BLaER1 (cell line): ENCODE results near the gene TERF2IP.

Source experiments
- H3K27ac ChIP-seq: shearing (Covaris generic); formaldehyde crosslinking; 2 replicates; pipeline ENCODE4 v1.8.1; 2022
- H3K27me3 ChIP-seq: shearing (Covaris generic); formaldehyde crosslinking; 2 replicates; pipeline ENCODE4 v1.8.1; 2022
- H3K36me3 ChIP-seq: shearing (Covaris generic); formaldehyde crosslinking; 2 replicates; pipeline ENCODE4 v1.8.1; 2022
- H3K4me1 ChIP-seq: shearing (Covaris generic); formaldehyde crosslinking; 2 replicates; pipeline ENCODE4 v1.8.1; 2022
- H3K4me2 ChIP-seq: shearing (Covaris generic); formaldehyde crosslinking; 2 replicates; pipeline ENCODE4 v1.8.1; 2022
- H3K4me3 ChIP-seq: shearing (Covaris generic); formaldehyde crosslinking; 2 replicates; pipeline ENCODE4 v1.8.1; 2022
- H3K9ac ChIP-seq: shearing (Covaris generic); formaldehyde crosslinking; 2 replicates; pipeline ENCODE4 v1.8.1; 2022
- H3K9me3 ChIP-seq: shearing (Covaris generic); formaldehyde crosslinking; 2 replicates; pipeline ENCODE4 v1.8.1; 2022
- H4K20me1 ChIP-seq: shearing (Covaris generic); formaldehyde crosslinking; 2 replicates; pipeline ENCODE4 v1.8.1; 2022
- Cebpa-rat ChIP-seq: shearing (Covaris generic); IDR thresholded peaks from 2 replicates; pipeline ENCODE4 v1.8.1; 2022

Gene TERF2IP

DNA sequence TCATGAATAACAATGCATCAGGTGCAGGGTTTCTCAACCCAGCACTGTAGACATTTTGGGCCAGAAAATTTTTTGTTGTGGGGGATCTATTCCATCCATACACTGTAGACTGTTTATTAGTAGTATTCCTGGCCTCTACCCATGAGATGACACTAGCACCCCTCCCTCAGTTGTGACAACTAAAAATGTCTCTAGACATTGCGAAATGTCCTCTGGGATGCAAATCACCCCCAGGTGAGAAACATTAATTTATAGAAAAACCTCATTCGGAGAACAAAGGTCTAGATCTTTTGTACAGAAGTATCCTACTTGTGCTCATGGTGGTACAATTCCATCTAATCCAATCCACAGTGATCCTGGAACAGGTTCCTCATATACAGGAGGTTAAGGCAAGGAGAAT lies 28.8 kb upstream of the TERF2IP start:
- no peak overlapping the region for H3K27ac ChIP-seq
- H3K27me3 ChIP-seq = no peaks in the 10 kb centered on the region
- H3K9me3 ChIP-seq = no peaks in the 10 kb centered on the region
- no peaks in the 10 kb centered on the region for H4K20me1 ChIP-seq
- TF ChIP-seq Cebpa-rat = no peak
- H3K4me1 ChIP-seq = peaks cover 29% of the 10 kb centered on the region
- no peak overlapping the region for H3K9ac ChIP-seq
- peaks cover 69% of the 10 kb centered on the region for H3K36me3 ChIP-seq
- no peak overlapping the region for H3K4me3 ChIP-seq
- H3K4me2 ChIP-seq = no peak overlapping the region

DNA sequence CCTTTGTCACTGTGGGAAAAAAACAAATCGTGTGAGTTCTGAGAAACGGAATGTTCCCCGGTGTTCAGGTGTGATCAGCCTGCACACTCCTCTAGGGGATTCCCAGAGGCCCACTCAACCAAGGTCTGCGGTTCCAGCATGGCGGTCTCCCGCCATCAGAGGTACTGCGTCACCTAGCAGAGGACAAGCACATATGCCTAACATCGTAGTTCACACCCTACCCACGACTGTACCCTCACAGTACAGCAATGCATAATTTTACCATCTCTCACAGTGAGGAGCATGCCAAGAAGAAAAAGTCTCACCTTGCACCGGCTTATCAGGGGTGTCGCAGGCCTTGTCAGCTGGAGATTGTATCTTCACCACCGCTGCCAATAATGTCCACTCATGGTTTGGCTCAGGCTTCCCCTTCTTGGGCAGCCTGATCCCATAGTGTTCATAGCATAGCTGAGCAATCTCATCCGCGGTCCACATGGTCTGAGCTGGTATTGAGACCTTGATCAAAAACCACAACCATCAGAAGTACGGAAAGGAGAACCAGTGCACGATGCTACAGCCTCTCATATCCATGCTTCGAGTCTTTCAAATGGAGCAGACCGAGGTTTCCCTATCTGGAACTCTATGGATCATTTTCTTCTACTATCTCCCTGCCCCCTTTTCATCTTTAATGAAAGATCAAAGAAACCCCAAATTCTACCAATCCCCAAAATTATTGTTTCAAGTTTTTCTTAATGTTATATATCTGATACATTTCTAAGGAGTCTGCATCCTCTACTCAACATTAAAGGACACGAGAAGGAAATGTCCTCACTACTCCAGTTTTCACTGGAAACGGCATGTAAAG lies 27.0 kb upstream of the TERF2IP start:
- peaks cover 30% of the 10 kb centered on the region for H3K4me1 ChIP-seq
- peaks cover 60% of the 10 kb centered on the region for H3K36me3 ChIP-seq

DNA sequence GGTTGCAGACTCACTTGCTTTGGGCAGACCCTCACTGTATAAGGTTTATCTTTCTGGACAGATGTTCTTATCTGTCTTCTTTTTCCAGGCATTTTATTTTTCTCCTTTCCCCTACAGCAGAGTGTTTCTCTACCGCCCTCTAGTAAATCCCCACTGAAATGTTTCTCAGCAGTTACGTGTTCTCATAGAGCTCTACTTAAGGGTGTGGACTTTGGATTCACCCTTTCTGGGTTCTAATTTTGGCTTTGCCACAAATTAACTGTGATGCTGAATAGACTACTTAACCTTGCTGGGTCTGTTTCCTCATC lies 26.4 kb upstream of the TERF2IP start:
- no peak overlapping the region for H3K4me3 ChIP-seq
- no peak for TF ChIP-seq Cebpa-rat
- H3K36me3 ChIP-seq = peaks cover 60% of the 10 kb centered on the region
- peaks cover 30% of the 10 kb centered on the region for H3K4me1 ChIP-seq
- H3K9ac ChIP-seq = no peak overlapping the region
- no peaks in the 10 kb centered on the region for H4K20me1 ChIP-seq
- no peaks in the 10 kb centered on the region for H3K27me3 ChIP-seq
- no peaks in the 10 kb centered on the region for H3K9me3 ChIP-seq
- H3K4me2 ChIP-seq = peak overlapping the region; percentile 91
- no peak overlapping the region for H3K27ac ChIP-seq

More for the DNA sequence above, 27.0 kb upstream of the TERF2IP start:
- TF ChIP-seq Cebpa-rat = no peak
- Histone ChIP-seq H3K9me3 (no peaks in the 10 kb centered on the region), H3K4me3 (no peak overlapping the region), H3K9ac (no peak overlapping the region), H3K4me2 (peak overlapping the region; percentile 91), H4K20me1 (no peaks in the 10 kb centered on the region), H3K27ac (no peak overlapping the region), H3K27me3 (no peaks in the 10 kb centered on the region)

DNA sequence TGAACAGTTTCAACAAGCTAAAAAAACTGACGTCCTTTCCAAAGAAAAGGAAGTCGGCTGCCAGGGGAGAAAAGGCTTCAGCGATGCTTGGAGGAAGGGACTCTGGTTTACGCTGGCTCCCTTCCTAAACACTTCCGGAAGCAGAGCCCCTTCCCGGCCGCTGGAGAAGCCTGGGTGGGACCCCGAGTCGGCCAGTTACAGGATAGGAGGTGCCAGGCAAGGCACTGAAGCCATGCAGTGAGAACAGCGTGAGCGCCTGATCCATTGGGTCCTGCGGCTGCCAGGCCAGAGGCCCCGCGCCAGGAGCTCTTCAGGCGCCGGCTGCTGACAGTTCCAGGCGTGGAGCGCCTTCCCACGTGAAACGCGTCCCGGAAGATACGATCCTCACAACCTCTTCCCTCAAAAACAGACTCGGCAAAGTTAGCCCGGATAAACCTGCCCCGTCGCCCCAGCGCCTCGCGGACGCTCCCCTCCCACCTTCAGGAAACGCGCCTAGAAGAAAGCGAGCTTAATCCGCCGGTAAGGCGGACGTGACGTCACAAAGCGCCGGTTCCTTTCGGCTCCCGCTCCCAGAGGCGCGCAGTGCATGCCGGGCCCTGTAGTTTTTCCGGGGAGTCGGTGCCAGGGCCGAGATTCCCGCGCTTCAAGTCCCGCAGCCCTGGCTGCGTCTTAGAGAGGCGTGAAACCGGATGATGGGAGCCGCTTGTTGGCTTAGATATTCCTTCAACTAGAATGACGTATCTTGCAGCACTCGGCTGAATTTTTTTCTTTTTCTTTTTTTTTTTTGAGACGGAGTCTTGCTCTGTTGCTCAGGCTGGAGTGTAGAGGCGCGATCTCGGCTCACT lies 24.6 kb upstream of the TERF2IP start, which contains the start of gene ADAT1:
ADAT1 (minus strand) TSS at position 521 of the 845 bp plus-strand sequence. CDS start 2,482 bp downstream, outside the sequence.
- Histone ChIP-seq H3K4me1 (peaks cover 43% of the 10 kb centered on the region), H3K36me3 (peaks cover 60% of the 10 kb centered on the region), H3K4me3 (peak within 1 kb of the TSS; percentile 86), H3K9ac (peak within 1 kb of the TSS; percentile 92), H4K20me1 (peaks cover 5% of the 10 kb centered on the region; the same call in 1 of the 2 replicates), H3K27me3 (no peaks in the 10 kb centered on the region), H3K9me3 (no peaks in the 10 kb centered on the region), H3K4me2 (peak within 1 kb of the TSS; percentile 91), H3K27ac (peak within 1 kb of the TSS; percentile 91)
- no peak for TF ChIP-seq Cebpa-rat

DNA sequence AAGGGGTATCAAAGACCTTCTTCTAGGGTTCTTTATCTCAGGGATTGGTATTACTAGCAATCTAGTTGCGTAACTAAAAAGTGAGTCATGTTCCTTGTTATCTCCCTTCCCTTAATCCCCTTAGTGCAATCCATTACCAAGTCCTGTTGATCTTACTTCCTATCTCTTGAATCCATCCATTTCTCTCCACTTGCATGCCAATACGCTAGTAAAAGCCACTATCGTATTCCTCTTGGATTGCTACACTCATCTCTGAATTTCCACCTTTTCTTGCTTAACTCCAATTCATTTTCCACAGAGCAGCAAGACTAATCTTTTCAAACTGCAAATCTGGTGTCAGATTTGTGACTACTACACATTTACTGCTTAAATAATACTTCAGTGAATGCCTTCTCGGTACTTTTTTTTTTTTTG lies 22.6 kb upstream of the TERF2IP start:
- H3K4me2 ChIP-seq = no peak overlapping the region
- no peak overlapping the region for H3K9ac ChIP-seq
- no peaks in the 10 kb centered on the region for H3K9me3 ChIP-seq
- no peak overlapping the region for H3K4me3 ChIP-seq
- H3K27me3 ChIP-seq = no peaks in the 10 kb centered on the region
- peaks cover 60% of the 10 kb centered on the region for H3K36me3 ChIP-seq
- TF ChIP-seq Cebpa-rat = no peak
- peaks cover 57% of the 10 kb centered on the region for H3K4me1 ChIP-seq
- H3K27ac ChIP-seq = no peak overlapping the region
- H4K20me1 ChIP-seq = peaks cover 5% of the 10 kb centered on the region; the same call in 1 of the 2 replicates

DNA sequence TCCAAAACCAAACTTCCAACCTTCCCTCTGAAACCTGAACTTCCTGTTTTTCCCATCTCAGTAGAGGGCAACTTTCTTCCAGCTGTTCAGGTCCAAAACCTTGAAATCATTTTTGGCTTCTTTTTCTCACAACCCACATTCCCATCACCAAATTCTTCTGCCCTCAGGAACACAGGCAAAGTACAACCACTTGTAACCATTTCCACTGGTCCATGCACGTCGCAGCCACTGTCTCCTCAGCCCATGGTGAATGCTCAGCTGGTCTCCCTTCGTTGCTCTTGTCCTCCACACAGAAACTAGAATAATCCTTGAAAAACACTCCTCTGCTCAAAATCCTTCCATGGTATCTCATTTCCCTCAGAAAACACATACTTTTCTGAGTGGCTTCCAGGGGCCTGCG lies 20.8 kb upstream of the TERF2IP start:
- Histone ChIP-seq H3K9ac (no peak overlapping the region), H3K27ac (no peak overlapping the region), H3K9me3 (no peaks in the 10 kb centered on the region), H3K36me3 (peaks cover 71% of the 10 kb centered on the region), H3K4me2 (no peak overlapping the region), H3K4me1 (peaks cover 41% of the 10 kb centered on the region), H3K27me3 (no peaks in the 10 kb centered on the region), H4K20me1 (peaks cover 5% of the 10 kb centered on the region; the same call in 1 of the 2 replicates), H3K4me3 (no peak overlapping the region)
- no peak for TF ChIP-seq Cebpa-rat

DNA sequence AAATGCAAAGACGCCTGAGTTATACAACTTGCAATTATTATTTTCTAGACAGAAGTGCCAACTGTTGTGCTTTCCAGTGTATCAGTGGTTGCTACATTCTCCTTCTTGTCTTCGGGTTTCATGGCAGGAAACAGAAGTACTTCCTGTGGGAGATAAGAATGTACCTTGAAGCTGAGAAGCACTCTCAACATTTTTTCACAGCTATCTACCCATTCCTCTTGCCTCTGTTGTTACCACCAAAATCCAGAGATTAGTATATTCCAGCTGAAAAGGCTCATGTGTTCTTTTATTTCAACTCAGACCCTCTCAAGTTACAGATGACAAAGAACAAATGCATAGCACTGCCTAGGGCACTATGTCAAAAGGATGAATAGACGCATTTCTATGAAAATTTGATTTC lies 19.7 kb upstream of the TERF2IP start:
- H3K27me3 ChIP-seq = no peaks in the 10 kb centered on the region
- peaks cover 33% of the 10 kb centered on the region for H3K4me1 ChIP-seq
- peak overlapping the region; percentile 66 for H3K4me2 ChIP-seq
- peaks cover 81% of the 10 kb centered on the region for H3K36me3 ChIP-seq
- H3K9me3 ChIP-seq = no peaks in the 10 kb centered on the region
- H3K27ac ChIP-seq = no peak overlapping the region
- TF ChIP-seq Cebpa-rat = no peak
- no peak overlapping the region for H3K4me3 ChIP-seq
- peaks cover 11% of the 10 kb centered on the region; the same call in 1 of the 2 replicates for H4K20me1 ChIP-seq
- peak overlapping the region; percentile 16; the same call in 1 of the 2 replicates for H3K9ac ChIP-seq

DNA sequence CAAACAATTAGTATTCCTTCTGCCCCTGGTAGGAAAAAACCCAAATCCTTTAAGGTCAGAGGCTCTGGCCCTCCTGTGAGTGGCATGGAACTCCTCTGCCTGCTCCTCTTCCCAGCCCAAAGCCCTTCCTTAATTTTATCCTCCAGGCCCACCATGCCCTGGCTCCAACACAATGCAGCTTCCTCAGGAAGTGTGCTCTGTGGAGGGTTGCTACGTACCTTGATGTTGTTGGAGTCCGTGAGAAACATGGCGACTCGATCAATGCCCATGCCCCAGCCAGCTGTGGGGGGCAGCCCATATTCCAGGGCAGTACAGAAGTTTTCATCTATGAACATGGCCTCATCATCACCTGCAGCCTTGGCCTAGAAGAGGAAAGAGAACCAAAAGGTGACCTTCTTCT lies 19.2 kb upstream of the TERF2IP start:
- TF ChIP-seq Cebpa-rat = no peak
- H3K27ac ChIP-seq = no peak overlapping the region
- H3K4me1 ChIP-seq = peaks cover 32% of the 10 kb centered on the region
- peaks cover 86% of the 10 kb centered on the region for H3K36me3 ChIP-seq
- no peak overlapping the region for H3K4me3 ChIP-seq
- peaks cover 14% of the 10 kb centered on the region; the same call in 1 of the 2 replicates for H4K20me1 ChIP-seq
- no peaks in the 10 kb centered on the region for H3K27me3 ChIP-seq
- peak overlapping the region; percentile 16; the same call in 1 of the 2 replicates for H3K9ac ChIP-seq
- no peaks in the 10 kb centered on the region for H3K9me3 ChIP-seq
- H3K4me2 ChIP-seq = peak overlapping the region; percentile 66

DNA sequence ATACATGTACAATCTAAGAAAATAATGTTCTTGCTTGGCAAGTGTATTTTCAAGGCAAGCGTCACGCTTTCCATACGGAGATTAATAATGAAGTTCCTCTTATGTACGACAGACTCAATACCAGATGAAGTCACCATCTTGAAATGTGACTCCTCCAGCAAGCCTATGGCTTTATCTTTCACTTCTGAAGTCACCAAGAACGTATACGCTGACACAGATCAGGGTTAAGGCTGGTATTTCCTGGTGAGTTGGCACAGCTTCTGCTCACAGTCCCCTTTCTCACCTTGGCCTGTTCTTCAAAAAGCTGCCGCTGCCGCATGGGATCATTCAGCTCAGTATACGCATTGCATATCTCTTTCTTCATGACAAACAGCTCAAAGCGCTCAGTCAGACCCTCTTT lies 18.4 kb upstream of the TERF2IP start:
- H3K4me3 ChIP-seq = no peak overlapping the region
- H3K4me2 ChIP-seq = peak overlapping the region; percentile 66; the same call in 1 of the 2 replicates
- no peak for TF ChIP-seq Cebpa-rat
- H3K27me3 ChIP-seq = no peaks in the 10 kb centered on the region
- no peak overlapping the region for H3K9ac ChIP-seq
- H3K36me3 ChIP-seq = peaks cover 94% of the 10 kb centered on the region
- peaks cover 27% of the 10 kb centered on the region for H3K4me1 ChIP-seq
- no peaks in the 10 kb centered on the region for H3K9me3 ChIP-seq
- H4K20me1 ChIP-seq = peaks cover 14% of the 10 kb centered on the region; the same call in 1 of the 2 replicates
- H3K27ac ChIP-seq = no peak overlapping the region
